CD4-positive, CD25-positive, alpha-beta regulatory T cell (primary cell): Measurements from ENCODE around the gene STARD10. TPM values are rescaled to one million over a fixed set of nuclear protein-coding genes. Genes with fewer than 3 reads are reported as not detected.
A peak's percentile ranks its signal among the peaks of the same experiment; 100 is the strongest.

Source experiments
- ATAC-seq, 2 donors: fragments of 150-1000 bp; cut with Tn5 transposase; one replicate each; pipeline ENCODE4 v1.10.0; 2021; ENCODE audit warnings: low read depth in 2 of 2, moderate number of reproducible peaks in 2 of 2, moderate library complexity in 1 of 2
- DNase-seq, 3 donors: peaks; one replicate each; pipeline versions ENCODE4 v3.0.0 to v3.0.0-alpha.2; 2012 to 2022; ENCODE audit warnings: mixed read lengths in 1 of 3
- H3K27ac ChIP-seq: one replicate; pipeline ENCODE4 v1.7.0; 2013; ENCODE audit warnings: mild to moderate bottlenecking, low read length; ENCODE audit not compliant: insufficient read depth, poor library complexity, severe bottlenecking
- H3K27me3 ChIP-seq: one replicate; pipeline ENCODE4 v1.7.0; 2013; ENCODE audit warnings: low read length; ENCODE audit not compliant: control insufficient read depth, insufficient read depth
- H3K36me3 ChIP-seq: one replicate; pipeline ENCODE4 v1.7.0; 2013; ENCODE audit warnings: mild to moderate bottlenecking, low read length, moderate library complexity; ENCODE audit not compliant: control insufficient read depth, insufficient read depth
- H3K4me1 ChIP-seq: 2 replicates; pipeline ENCODE4 v1.7.0; 2013; ENCODE audit warnings: mild to moderate bottlenecking, low read length; ENCODE audit not compliant: insufficient read depth, control insufficient read depth, poor library complexity, severe bottlenecking
- H3K4me3 ChIP-seq: one replicate; pipeline ENCODE4 v1.7.0; 2013; ENCODE audit warnings: low read depth, mild to moderate bottlenecking, low read length, moderate library complexity
- H3K9me3 ChIP-seq, 2 experiments: 1 replicate in 1 of 2; 2 replicates in 1 of 2; pipeline ENCODE4 v1.7.0; 2013; ENCODE audit warnings: low read length in 2 of 2, mild to moderate bottlenecking in 1 of 2, moderate library complexity in 1 of 2; ENCODE audit not compliant: control insufficient read depth in 2 of 2
- H3K27ac Mint-ChIP-seq, 3 donors: one replicate each; pipeline ENCODE4 v1.8.0; 2020 to 2022; ENCODE audit warnings: mild to moderate bottlenecking in 3 of 3, mixed read lengths in 3 of 3, moderate library complexity in 2 of 3
- H3K27me3 Mint-ChIP-seq: one replicate; pipeline ENCODE4 v1.8.0; 2022; ENCODE audit warnings: mild to moderate bottlenecking, mixed read lengths
- H3K36me3 Mint-ChIP-seq: one replicate; pipeline ENCODE4 v1.8.0; 2020; ENCODE audit warnings: mixed read lengths
- H3K4me1 Mint-ChIP-seq, 4 donors: one replicate each; pipeline ENCODE4 v1.8.0; 2020 to 2022; ENCODE audit warnings: mixed read lengths in 4 of 4, mild to moderate bottlenecking in 1 of 4
- H3K4me3 Mint-ChIP-seq, 4 donors: one replicate each; pipeline ENCODE4 v1.8.0; 2020 to 2022; ENCODE audit warnings: mild to moderate bottlenecking in 4 of 4, mixed read lengths in 4 of 4, moderate library complexity in 3 of 4
- H3K9me3 Mint-ChIP-seq, 7 donors: one replicate each; pipeline ENCODE4 v1.8.0; 2020 to 2022; ENCODE audit warnings: mixed read lengths in 7 of 7, mild to moderate bottlenecking in 3 of 7, moderate library complexity in 2 of 7
- polyA plus RNA-seq, 4 donors: library from polyadenylated mRNA; unstranded; fragments of 300-500 nt; fragmentation: Illumina TruSeq; gene quantifications; one replicate each; pipeline ENCODE4 v1.2.3, GENCODE V29; 2021
- total RNA-seq: library from RNA; stranded (reverse); gene quantifications from one replicate; pipeline ENCODE4 v1.2.3, GENCODE V29; 2022

The STARD10 gene
- total and polyA plus RNA-seq, 5 donors from 2014 or later: 11.2 to 16.8 (median 13.9) TPM

DNA sequence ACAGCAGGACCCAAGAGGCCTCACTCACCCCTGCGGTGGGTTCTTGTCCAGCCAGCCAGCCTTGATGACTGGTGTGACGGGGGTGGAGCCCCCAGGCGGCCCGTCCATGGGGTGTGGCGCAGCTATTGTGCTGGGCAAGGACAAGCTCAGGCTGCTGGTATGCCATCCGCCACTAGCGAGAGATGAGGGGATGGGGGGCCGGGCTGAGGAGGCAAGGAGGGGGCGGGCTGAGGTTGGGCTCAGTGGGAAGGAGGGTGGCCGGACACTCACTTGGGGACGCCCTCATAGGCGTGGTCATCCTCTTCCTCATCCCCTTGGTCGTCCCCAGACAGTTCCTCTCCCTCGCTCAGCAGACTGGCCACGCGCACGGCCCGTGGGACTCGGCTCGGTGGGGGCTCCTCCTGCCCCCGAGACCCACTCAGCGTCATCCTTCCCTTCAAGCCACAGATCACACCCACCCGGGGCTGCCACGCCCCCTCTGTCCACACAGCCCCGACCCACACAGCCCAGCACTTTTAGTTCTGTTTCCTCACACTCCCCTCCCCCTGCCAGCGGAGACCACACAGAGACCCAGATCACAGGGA, 81.6 kb downstream of the STARD10 start:
- DNase-seq: no peak
- no peaks in the 10 kb centered on the region for H3K9me3 Mint-ChIP-seq
- H3K27ac Mint-ChIP-seq: peak overlapping the region in 1 of 3 donors; percentile 89
- ATAC-seq: no peak
- H3K4me1 ChIP-seq: peaks cover 18% of the 10 kb centered on the region
- H3K4me1 Mint-ChIP-seq: peaks cover 0 to 33% (median 15%) of the 10 kb centered on the region in 4 donors
- no peak overlapping the region for H3K4me3 ChIP-seq
- no peak overlapping the region for H3K27ac ChIP-seq
- H3K36me3 ChIP-seq: peaks cover 80% of the 10 kb centered on the region
- no peak overlapping the region for H3K4me3 Mint-ChIP-seq
- peaks cover 14% of the 10 kb centered on the region for H3K36me3 Mint-ChIP-seq
- H3K27me3 Mint-ChIP-seq: no peaks in the 10 kb centered on the region
- no peaks in the 10 kb centered on the region for H3K27me3 ChIP-seq
- H3K9me3 ChIP-seq: no peaks in the 10 kb centered on the region

DNA sequence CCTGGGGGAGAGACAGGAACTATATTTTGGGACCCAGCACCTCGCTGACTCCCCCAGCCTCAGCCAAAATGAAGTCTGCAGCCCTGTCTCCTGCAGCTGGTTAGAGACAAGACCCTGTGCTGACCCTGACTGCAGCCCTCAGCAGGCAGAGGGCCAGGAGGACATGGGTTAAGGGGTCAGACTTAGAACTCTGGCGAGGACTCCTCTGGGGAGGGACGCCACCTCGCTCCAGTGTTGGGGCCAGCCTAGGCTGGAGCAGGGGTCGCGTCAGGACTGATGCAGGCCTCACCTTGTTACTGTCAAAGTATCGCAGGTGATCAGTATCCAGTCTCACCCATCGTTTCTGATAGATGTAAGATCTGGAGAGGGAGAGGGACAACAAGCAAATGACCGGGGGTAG, 82.7 kb downstream of the STARD10 start:
- H3K27me3 ChIP-seq: no peaks in the 10 kb centered on the region
- H3K4me3 ChIP-seq: no peak overlapping the region
- Mint-ChIP-seq H3K27me3 (no peaks in the 10 kb centered on the region), H3K4me1 (peaks cover 0 to 23% (median 13%) of the 10 kb centered on the region in 4 donors), H3K27ac (peak overlapping the region in 1 of 3 donors; percentile 23), H3K9me3 (no peaks in the 10 kb centered on the region), H3K36me3 (peaks cover 23% of the 10 kb centered on the region), H3K4me3 (no peak overlapping the region)
- no peak for DNase-seq
- H3K4me1 ChIP-seq: peaks cover 15% of the 10 kb centered on the region
- H3K9me3 ChIP-seq: no peaks in the 10 kb centered on the region
- H3K27ac ChIP-seq: no peak overlapping the region
- peaks cover 82% of the 10 kb centered on the region for H3K36me3 ChIP-seq
- ATAC-seq: no peak

DNA sequence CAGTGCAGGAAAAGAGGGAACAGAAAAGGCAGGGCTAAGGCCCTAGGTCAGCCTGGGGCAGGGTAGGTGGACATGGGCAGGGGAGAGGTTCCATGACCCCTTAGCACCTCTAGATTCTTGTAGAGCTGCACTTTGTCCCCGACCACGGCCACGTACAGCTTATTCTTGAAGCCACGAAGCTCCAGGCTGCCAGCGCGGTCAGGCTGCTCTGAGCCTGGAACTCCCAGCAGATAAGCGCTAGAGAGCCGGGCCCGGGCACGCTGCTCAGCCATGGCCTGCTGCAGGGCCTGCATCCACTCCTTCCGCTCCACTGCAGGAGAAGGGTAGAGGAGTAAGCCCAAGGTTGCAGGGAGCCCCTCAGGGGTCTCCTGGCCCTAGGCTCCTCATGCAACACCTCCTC, 83.6 kb downstream of the STARD10 start:
- peaks cover 9% of the 10 kb centered on the region for H3K4me1 ChIP-seq
- ATAC-seq (no peak), DNase-seq (no peak)
- no peaks in the 10 kb centered on the region for H3K9me3 ChIP-seq
- Mint-ChIP-seq H3K27ac (no peak overlapping the region), H3K4me1 (peaks cover 0 to 16% (median 12%) of the 10 kb centered on the region in 4 donors), H3K36me3 (peaks cover 26% of the 10 kb centered on the region), H3K27me3 (no peaks in the 10 kb centered on the region), H3K9me3 (no peaks in the 10 kb centered on the region), H3K4me3 (no peak overlapping the region)
- H3K27me3 ChIP-seq: no peaks in the 10 kb centered on the region
- no peak overlapping the region for H3K4me3 ChIP-seq
- H3K27ac ChIP-seq: no peak overlapping the region
- H3K36me3 ChIP-seq: peaks cover 89% of the 10 kb centered on the region

DNA sequence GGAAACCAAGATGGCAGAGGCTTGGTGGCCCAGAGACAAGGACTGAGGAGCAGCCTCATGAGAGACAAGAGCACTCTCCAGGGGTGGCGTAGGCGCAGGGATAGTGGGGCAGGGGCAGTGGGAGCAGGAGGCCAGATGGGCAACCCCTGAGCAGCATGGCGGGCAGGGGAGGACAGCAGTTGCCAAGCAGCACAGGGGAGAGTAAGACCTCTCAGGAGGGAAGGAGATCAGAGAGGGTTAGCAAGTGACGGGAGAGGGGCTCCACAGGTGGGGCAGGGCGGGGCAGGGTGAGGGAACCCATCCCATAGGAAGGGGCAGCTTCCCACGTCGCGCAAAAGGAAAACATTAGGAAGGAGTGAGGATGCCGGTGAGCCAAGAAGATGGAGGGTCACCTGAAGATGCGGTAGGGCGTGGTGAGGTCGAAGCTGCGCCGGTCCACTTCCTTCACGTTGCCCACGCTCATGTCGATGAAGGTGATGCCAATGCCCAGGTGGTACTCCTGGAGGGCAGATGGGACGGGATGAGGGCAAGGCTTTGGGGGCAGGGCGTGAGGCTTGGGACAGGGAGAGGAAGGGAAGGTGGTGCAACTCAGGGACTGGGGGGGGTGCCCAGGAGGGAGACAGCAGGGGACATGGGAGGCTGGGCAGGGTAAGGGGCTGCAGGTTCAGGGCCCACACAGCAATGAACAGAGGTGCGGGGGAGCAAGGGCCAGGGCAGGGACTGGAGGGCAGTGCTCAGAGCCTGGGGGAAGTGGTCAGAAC, 84.2 kb downstream of the STARD10 start:
- Histone ChIP-seq H3K4me1 (peaks cover 3% of the 10 kb centered on the region), H3K9me3 (no peaks in the 10 kb centered on the region), H3K36me3 (peaks cover 91% of the 10 kb centered on the region), H3K4me3 (no peak overlapping the region), H3K27ac (no peak overlapping the region), H3K27me3 (no peaks in the 10 kb centered on the region)
- H3K4me1 Mint-ChIP-seq: peaks cover 0 to 13% (median 10%) of the 10 kb centered on the region in 4 donors
- DNase-seq (no peak), ATAC-seq (no peak)
- H3K27ac Mint-ChIP-seq: peak overlapping the region in 2 of 3 donors; percentile 62 to 71
- no peaks in the 10 kb centered on the region for H3K9me3 Mint-ChIP-seq
- H3K27me3 Mint-ChIP-seq: no peaks in the 10 kb centered on the region
- peaks cover 31% of the 10 kb centered on the region for H3K36me3 Mint-ChIP-seq
- no peak overlapping the region for H3K4me3 Mint-ChIP-seq

DNA sequence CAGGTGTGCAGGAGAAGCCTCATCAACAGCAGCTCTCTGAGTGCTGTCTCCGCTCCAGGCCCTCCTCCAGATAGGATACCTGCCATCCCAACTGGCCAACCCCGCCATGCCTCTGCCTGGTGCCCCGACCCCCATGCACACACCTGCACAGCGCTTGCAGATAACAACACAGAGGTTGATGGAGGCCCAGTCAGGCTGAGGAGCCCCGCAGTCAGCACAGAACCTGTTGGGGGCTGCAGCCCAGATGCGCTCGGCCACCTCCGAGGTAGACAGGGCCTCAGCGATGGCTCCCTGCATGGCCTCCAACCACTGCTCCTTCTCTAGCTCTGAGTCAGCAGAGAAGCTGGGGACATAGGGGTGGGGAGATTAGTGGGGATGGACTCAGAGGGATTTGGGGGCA, 86.8 kb downstream of the STARD10 start:
- Mint-ChIP-seq H3K27ac (peak overlapping the region in 2 of 3 donors; percentile 20 to 35), H3K4me3 (no peak overlapping the region), H3K4me1 (peaks cover 0 to 12% (median 4%) of the 10 kb centered on the region in 4 donors), H3K36me3 (peaks cover 34% of the 10 kb centered on the region), H3K9me3 (no peaks in the 10 kb centered on the region), H3K27me3 (no peaks in the 10 kb centered on the region)
- Histone ChIP-seq H3K4me3 (no peak overlapping the region), H3K4me1 (no peaks in the 10 kb centered on the region), H3K27me3 (no peaks in the 10 kb centered on the region), H3K27ac (no peak overlapping the region), H3K9me3 (no peaks in the 10 kb centered on the region), H3K36me3 (peaks cover 85% of the 10 kb centered on the region)
- ATAC-seq (no peak), DNase-seq (no peak)

DNA sequence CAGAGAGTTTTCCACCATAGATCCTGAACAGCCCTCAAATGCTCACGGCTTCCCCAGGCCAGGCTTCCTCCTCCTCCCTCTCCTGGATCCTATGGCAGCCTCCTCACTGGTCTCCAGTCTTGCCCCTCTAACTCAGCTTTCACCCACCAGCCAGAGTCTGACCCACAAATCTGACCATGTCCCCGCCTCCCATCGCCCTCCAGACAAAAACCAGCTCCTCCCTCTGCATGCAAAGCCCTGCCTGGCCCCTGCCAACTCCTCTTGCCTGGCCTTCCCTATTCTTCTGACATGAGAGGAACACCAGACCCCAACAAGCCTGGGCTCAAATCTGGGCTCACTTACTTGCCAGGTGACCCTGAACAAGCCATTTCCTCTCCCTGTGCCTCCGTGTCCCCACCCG, 87.3 kb downstream of the STARD10 start:
- no peak overlapping the region for H3K4me3 ChIP-seq
- DNase-seq (no peak), ATAC-seq (no peak)
- H3K27ac ChIP-seq: no peak overlapping the region
- no peak overlapping the region for H3K4me3 Mint-ChIP-seq
- no peaks in the 10 kb centered on the region for H3K4me1 ChIP-seq
- no peaks in the 10 kb centered on the region for H3K27me3 ChIP-seq
- H3K4me1 Mint-ChIP-seq: peaks cover 0 to 12% (median 4%) of the 10 kb centered on the region in 4 donors
- peaks cover 34% of the 10 kb centered on the region for H3K36me3 Mint-ChIP-seq
- no peaks in the 10 kb centered on the region for H3K27me3 Mint-ChIP-seq
- no peaks in the 10 kb centered on the region for H3K9me3 Mint-ChIP-seq
- H3K36me3 ChIP-seq: peaks cover 85% of the 10 kb centered on the region
- H3K9me3 ChIP-seq: no peaks in the 10 kb centered on the region
- H3K27ac Mint-ChIP-seq: peak overlapping the region in 1 of 3 donors; percentile 20

DNA sequence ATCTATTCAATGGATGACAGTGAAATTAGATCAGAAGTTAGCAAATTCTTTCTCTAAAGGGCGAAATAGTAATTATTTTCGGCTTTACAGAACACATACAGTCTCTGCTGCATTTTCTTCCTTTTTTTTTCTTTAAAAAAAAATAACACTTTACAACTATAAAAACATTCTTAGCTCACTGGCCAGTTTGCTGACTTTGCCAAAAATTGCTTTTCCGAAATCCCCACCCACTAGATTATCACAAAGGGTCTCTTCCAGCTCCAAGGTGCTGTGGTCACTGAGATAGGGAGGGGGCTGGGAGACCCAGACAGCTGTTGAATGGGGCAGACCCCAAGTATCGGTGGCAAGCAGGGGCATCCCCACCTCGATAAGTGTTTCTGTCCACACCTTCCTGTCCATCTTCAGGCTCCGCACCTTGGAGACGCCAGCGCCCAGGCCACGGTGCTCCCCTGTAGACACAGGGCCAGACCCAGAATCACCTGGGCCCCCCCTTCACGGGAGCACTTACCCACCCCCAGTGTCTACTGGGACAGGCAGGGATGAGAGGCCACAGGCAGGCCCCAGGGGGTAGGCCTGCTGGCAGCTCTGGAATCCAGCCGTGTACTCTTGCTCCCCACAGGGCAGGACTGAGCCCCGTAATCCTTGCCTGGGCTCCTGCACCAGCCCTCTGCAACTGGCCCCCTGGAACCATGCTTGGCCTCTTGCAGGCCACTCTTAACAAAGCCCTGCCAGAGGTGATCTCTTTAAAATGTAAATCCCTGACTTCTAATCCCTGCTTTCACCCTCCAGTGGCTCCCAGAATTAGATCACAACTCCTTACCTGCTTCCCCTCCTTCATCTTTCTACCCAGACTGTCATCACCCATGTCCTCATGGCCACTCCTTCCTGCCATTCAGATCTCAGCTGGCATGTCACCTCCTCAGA, 88.1 kb downstream of the STARD10 start:
- H3K36me3 Mint-ChIP-seq: peaks cover 37% of the 10 kb centered on the region

More for the DNA sequence above, 88.1 kb downstream of the STARD10 start:
- Mint-ChIP-seq H3K9me3 (no peaks in the 10 kb centered on the region), H3K27me3 (no peaks in the 10 kb centered on the region), H3K4me3 (peak overlapping the region in 1 of 4 donors; percentile 13), H3K4me1 (peaks cover 0 to 12% (median 4%) of the 10 kb centered on the region in 4 donors), H3K27ac (no peak overlapping the region)
- Histone ChIP-seq H3K9me3 (no peaks in the 10 kb centered on the region), H3K4me3 (no peak overlapping the region), H3K36me3 (peaks cover 85% of the 10 kb centered on the region), H3K27ac (no peak overlapping the region), H3K4me1 (no peaks in the 10 kb centered on the region), H3K27me3 (no peaks in the 10 kb centered on the region)
- DNase-seq (no peak), ATAC-seq (no peak)
